Measurements from ENCODE around the gene ATP23. TPM values are rescaled to one million over a fixed set of nuclear protein-coding genes. Genes with fewer than 3 reads are reported as not detected.

Gene ATP23
- total RNA-seq, 1 experiment from 2014 or later: 9.1 TPM

GRCh38 chr12:57902478-57902969, 38.8 kb upstream of the ATP23 start (continued):
- TF ChIP-seq, protein P1, sequence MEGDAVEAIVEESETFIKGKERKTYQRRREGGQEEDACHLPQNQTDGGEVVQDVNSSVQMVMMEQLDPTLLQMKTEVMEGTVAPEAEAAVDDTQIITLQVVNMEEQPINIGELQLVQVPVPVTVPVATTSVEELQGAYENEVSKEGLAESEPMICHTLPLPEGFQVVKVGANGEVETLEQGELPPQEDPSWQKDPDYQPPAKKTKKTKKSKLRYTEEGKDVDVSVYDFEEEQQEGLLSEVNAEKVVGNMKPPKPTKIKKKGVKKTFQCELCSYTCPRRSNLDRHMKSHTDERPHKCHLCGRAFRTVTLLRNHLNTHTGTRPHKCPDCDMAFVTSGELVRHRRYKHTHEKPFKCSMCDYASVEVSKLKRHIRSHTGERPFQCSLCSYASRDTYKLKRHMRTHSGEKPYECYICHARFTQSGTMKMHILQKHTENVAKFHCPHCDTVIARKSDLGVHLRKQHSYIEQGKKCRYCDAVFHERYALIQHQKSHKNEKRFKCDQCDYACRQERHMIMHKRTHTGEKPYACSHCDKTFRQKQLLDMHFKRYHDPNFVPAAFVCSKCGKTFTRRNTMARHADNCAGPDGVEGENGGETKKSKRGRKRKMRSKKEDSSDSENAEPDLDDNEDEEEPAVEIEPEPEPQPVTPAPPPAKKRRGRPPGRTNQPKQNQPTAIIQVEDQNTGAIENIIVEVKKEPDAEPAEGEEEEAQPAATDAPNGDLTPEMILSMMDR (IDR thresholded peaks at IDR 0.05 in 2 of 3, conservative IDR thresholded peaks at IDR 0.05 in 1 of 3; ENCODE audit: borderline replicate concordance in 1 of 3, insufficient read depth in 1 of 3, low read depth in 2 of 3, low read length in 2 of 3): no peak
- TF ChIP-seq YY1 (IDR thresholded peaks at IDR 0.05; ENCODE audit: extremely low read depth, insufficient replicate concordance, low read depth, low read length): no peak
- TF ChIP-seq SP1 (IDR thresholded peaks at IDR 0.05; ENCODE audit: low read depth): no peak

DNA sequence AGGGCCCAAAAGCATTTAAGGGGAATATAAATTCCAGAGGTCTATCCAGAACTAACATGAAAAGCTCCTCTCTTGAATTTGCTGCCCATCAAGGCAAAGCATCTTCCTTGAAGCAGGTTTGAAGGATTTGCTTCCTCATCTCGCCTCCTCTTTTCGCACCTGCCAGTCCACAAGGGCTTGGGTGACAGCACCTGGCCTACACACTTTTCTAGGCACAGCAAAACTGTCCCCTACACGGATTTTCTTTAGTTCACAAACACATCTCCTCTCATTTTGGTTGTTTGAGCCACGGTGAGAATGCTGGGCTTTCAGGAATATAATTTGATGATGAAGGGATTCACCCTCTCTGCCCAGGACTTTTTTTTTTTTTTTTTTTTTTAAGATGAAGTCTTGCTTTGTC, 36.9 kb upstream of the ATP23 start:
- Histone ChIP-seq H4K20me1 (ENCODE audit: insufficient read depth) (no peaks in the 10 kb centered on the region), H3K9me3 (ENCODE audit: control insufficient read depth in 1 of 2, insufficient read depth in 1 of 2, low read depth in 1 of 2, low read length in 2 of 2) (no peaks in the 10 kb centered on the region), H3K27ac (ENCODE audit: low read depth, low read length) (no peak overlapping the region), H3K27me3 (ENCODE audit: insufficient read depth, low read length) (no peaks in the 10 kb centered on the region), H3K9me2 (ENCODE audit: insufficient read depth) (no peaks in the 10 kb centered on the region), H3K79me2 (ENCODE audit: insufficient read depth, low read length) (no peaks in the 10 kb centered on the region), H3K4me2 (ENCODE audit: low read length) (no peak overlapping the region), H2AFZ (ENCODE audit: low read depth, low read length, poor library complexity, severe bottlenecking) (peak overlapping the region; percentile 10), H3K4me1 (ENCODE audit: control insufficient read depth in 1 of 2, insufficient read depth in 2 of 2, low read length in 2 of 2) (peaks cover 0 to 7% of the 10 kb centered on the region in 2 experiments; a peak in 2 of 4 replicates), H3K9ac (ENCODE audit: low read length) (no peak overlapping the region), H3K4me3 (replicated peaks in 1 of 2; ENCODE audit: low read depth in 1 of 2, low read length in 2 of 2) (no peak overlapping the region), H3K36me3 (ENCODE audit: control insufficient read depth in 1 of 2, insufficient read depth in 2 of 2, low read length in 2 of 2) (no peaks in the 10 kb centered on the region)
- RAD21 ChIA-PET (ENCODE audit: low non-redundant PET in 1 of 2, low total read pairs in 2 of 2, uncharacterized antibody in 2 of 2, unreplicated experiment in 2 of 2): no interaction called here
- POLR2A ChIA-PET: no interaction called here
- TF ChIP-seq, protein P2, sequence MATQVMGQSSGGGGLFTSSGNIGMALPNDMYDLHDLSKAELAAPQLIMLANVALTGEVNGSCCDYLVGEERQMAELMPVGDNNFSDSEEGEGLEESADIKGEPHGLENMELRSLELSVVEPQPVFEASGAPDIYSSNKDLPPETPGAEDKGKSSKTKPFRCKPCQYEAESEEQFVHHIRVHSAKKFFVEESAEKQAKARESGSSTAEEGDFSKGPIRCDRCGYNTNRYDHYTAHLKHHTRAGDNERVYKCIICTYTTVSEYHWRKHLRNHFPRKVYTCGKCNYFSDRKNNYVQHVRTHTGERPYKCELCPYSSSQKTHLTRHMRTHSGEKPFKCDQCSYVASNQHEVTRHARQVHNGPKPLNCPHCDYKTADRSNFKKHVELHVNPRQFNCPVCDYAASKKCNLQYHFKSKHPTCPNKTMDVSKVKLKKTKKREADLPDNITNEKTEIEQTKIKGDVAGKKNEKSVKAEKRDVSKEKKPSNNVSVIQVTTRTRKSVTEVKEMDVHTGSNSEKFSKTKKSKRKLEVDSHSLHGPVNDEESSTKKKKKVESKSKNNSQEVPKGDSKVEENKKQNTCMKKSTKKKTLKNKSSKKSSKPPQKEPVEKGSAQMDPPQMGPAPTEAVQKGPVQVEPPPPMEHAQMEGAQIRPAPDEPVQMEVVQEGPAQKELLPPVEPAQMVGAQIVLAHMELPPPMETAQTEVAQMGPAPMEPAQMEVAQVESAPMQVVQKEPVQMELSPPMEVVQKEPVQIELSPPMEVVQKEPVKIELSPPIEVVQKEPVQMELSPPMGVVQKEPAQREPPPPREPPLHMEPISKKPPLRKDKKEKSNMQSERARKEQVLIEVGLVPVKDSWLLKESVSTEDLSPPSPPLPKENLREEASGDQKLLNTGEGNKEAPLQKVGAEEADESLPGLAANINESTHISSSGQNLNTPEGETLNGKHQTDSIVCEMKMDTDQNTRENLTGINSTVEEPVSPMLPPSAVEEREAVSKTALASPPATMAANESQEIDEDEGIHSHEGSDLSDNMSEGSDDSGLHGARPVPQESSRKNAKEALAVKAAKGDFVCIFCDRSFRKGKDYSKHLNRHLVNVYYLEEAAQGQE (IDR thresholded peaks at IDR 0.05; ENCODE audit: low read depth): no peak
- TF ChIP-seq MAX (IDR thresholded peaks at IDR 0.05) (no peak), POLR2AphosphoS5 (IDR thresholded peaks at IDR 0.05; ENCODE audit: low read depth, low read length) (no peak), EZH2phosphoT487 (IDR thresholded peaks at IDR 0.05; ENCODE audit: borderline replicate concordance) (no peak), CEBPB (IDR thresholded peaks at IDR 0.05; ENCODE audit: low read depth) (no peak), FOSL1 (IDR thresholded peaks at IDR 0.05; ENCODE audit: low read depth) (no peak), TCF7L2 (IDR thresholded peaks at IDR 0.05; ENCODE audit: borderline replicate concordance, extremely low read depth, insufficient read depth, insufficient read length) (no peak), RAD21 (IDR thresholded peaks at IDR 0.05; ENCODE audit: low read depth) (no peak), CBX3 (IDR thresholded peaks at IDR 0.05; ENCODE audit: low read depth) (no peak), POLR2A (IDR thresholded peaks at IDR 0.05; ENCODE audit: borderline replicate concordance, extremely low read depth, insufficient read depth, insufficient read length) (no peak), ZBTB33 (IDR thresholded peaks at IDR 0.05; ENCODE audit: extremely low read depth, insufficient replicate concordance, low read length) (no peak), ZFX (IDR thresholded peaks at IDR 0.05) (no peak), YY1 (IDR thresholded peaks at IDR 0.05; ENCODE audit: extremely low read depth, insufficient replicate concordance, low read depth, low read length) (no peak), ELF1 (IDR thresholded peaks at IDR 0.05; ENCODE audit: borderline replicate concordance, low read depth) (no peak), ATF3 (IDR thresholded peaks at IDR 0.05) (no peak)
- intact Hi-C loops (cut with micrococcal nuclease): no loop called here
- ATAC-seq: no peak
- BruUV-seq (replicated peaks): no TSS peak
- CTCF ChIA-PET: interaction anchor here (0.9 to 2.5 kb wide), 3 partner anchors 11 to 101 kb away, joined by 3 to 7 read pairs (median 6); no protein-coding TSS in a partner anchor
- no peak for DNase-seq (ENCODE audit: low read depth, low spot score)
